Fibroblast of lung (primary cell): Measurements from ENCODE around the gene UBE2D2.

ENCODE experiments used
- EZH2 ChIP-seq: IDR thresholded peaks from 2 replicates; pipeline ENCODE4 v1.5.1; 2012; ENCODE audit warnings: low read length, control low read depth, mild to moderate bottlenecking; ENCODE audit errors: missing control alignments
- TF ChIP-seq, protein P1 (sequence below), 2 donors: IDR thresholded peaks in 1 of 2; conservative IDR thresholded peaks in 1 of 2; 1 replicate in 1 of 2; 2 replicates in 1 of 2; pipeline ENCODE4 v1.5.1; 2011 to 2012; ENCODE audit warnings: low read length in 2 of 2, control low read depth in 1 of 2, inconsistent platforms in 1 of 2, low read depth in 1 of 2, mild to moderate bottlenecking in 1 of 2

DNA sequence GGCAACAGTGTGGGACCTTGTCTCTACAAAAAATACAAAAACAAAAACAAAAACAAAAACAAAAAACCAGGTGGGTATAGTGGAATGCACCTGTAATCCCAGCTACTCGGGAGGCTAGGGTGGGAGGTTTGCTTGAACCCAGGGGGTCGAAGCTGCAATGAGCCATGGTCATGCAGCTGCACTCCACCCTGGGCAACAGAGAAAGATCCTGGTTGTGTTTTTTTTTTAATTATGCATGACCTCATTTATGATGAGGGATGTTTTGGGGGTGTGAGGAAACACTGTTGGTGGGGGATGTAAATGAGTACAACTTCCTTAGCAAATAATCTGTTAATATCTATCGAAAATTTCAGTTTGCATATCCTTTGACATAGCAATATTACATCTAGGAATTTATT, 29.4 kb upstream of the UBE2D2 start:
- no peak for TF ChIP-seq EZH2
- TF ChIP-seq, protein P1, sequence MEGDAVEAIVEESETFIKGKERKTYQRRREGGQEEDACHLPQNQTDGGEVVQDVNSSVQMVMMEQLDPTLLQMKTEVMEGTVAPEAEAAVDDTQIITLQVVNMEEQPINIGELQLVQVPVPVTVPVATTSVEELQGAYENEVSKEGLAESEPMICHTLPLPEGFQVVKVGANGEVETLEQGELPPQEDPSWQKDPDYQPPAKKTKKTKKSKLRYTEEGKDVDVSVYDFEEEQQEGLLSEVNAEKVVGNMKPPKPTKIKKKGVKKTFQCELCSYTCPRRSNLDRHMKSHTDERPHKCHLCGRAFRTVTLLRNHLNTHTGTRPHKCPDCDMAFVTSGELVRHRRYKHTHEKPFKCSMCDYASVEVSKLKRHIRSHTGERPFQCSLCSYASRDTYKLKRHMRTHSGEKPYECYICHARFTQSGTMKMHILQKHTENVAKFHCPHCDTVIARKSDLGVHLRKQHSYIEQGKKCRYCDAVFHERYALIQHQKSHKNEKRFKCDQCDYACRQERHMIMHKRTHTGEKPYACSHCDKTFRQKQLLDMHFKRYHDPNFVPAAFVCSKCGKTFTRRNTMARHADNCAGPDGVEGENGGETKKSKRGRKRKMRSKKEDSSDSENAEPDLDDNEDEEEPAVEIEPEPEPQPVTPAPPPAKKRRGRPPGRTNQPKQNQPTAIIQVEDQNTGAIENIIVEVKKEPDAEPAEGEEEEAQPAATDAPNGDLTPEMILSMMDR (conservative IDR thresholded peaks at IDR 0.05 in 1 of 2, IDR thresholded peaks at IDR 0.05 in 1 of 2; ENCODE audit: low read depth in 1 of 2, low read length in 2 of 2): no peak
